Astrocyte (in vitro differentiated cells and primary cell): ENCODE measurements around the gene PBLD. TPM values are rescaled to one million over a fixed set of nuclear protein-coding genes. Genes with fewer than 3 reads are reported as not detected.
"Not testable (repeated sequence)": the region's sequence is repeated elsewhere in the genome, so short reads cannot be mapped to it uniquely, and the experiment has no call there.

Experiments
- DNase-seq: peaks from one replicate; pipeline ENCODE4 v3.0.0-alpha.2; 2010; ENCODE audit warnings: low read depth
- FAIRE-seq: peaks from 2 replicates; lab custom pipeline; 2011; peaks lifted over from hg19 to GRCh38; lab: Jason Lieb, UNC
- H2AFZ ChIP-seq: 2 replicates; pipeline ENCODE4 v1.6.0; 2012; ENCODE audit warnings: low read depth, low read length, inconsistent platforms
- H3K27ac ChIP-seq: 2 replicates; pipeline ENCODE4 v1.5.1; 2011; ENCODE audit warnings: low read depth, low read length, inconsistent platforms
- H3K27me3 ChIP-seq: 2 replicates; pipeline ENCODE4 v1.6.0; 2011; ENCODE audit warnings: low read length, inconsistent platforms; ENCODE audit not compliant: insufficient read depth
- H3K36me3 ChIP-seq: 2 replicates; pipeline ENCODE4 v1.5.1; 2011; ENCODE audit warnings: low read length, inconsistent platforms; ENCODE audit not compliant: insufficient read depth
- H3K4me1 ChIP-seq: 2 replicates; pipeline ENCODE4 v1.5.1; 2011; ENCODE audit warnings: low read length, inconsistent platforms; ENCODE audit not compliant: insufficient read depth
- H3K4me2 ChIP-seq: 2 replicates; pipeline ENCODE4 v1.6.0; 2012; ENCODE audit warnings: low read length, inconsistent platforms
- H3K4me3 ChIP-seq: 2 replicates; pipeline ENCODE4 v1.5.1; 2011; ENCODE audit warnings: low read depth, mild to moderate bottlenecking, low read length, inconsistent platforms; ENCODE audit not compliant: insufficient read depth
- H3K79me2 ChIP-seq: 2 replicates; pipeline ENCODE4 v1.6.0; 2012; ENCODE audit warnings: mild to moderate bottlenecking, low read length, inconsistent platforms; ENCODE audit not compliant: insufficient read depth
- H3K9ac ChIP-seq: 2 replicates; pipeline ENCODE4 v1.6.0; 2012; ENCODE audit warnings: mild to moderate bottlenecking, low read length, inconsistent platforms
- H3K9me3 ChIP-seq: 2 replicates; pipeline ENCODE4 v1.5.1; 2012; ENCODE audit warnings: low read depth, mild to moderate bottlenecking, low read length, inconsistent platforms; ENCODE audit not compliant: insufficient read depth
- H4K20me1 ChIP-seq: 2 replicates; pipeline ENCODE4 v1.6.0; 2012; ENCODE audit warnings: low read length, inconsistent platforms; ENCODE audit not compliant: insufficient read depth
- H3K27ac Mint-ChIP-seq: one replicate; pipeline ENCODE4 v1.8.0; 2021; ENCODE audit warnings: mild to moderate bottlenecking, mixed read lengths; ENCODE audit not compliant: unreplicated experiment
- H3K27me3 Mint-ChIP-seq: one replicate; pipeline ENCODE4 v1.8.0; 2021; ENCODE audit warnings: low read depth, mixed read lengths; ENCODE audit not compliant: unreplicated experiment
- H3K36me3 Mint-ChIP-seq: one replicate; pipeline ENCODE4 v1.8.0; 2021; ENCODE audit warnings: low read depth, mixed read lengths; ENCODE audit not compliant: unreplicated experiment
- H3K4me1 Mint-ChIP-seq: one replicate; pipeline ENCODE4 v1.8.0; 2021; ENCODE audit warnings: low read depth, mixed read lengths; ENCODE audit not compliant: unreplicated experiment
- H3K4me3 Mint-ChIP-seq: one replicate; pipeline ENCODE4 v1.8.0; 2021; ENCODE audit warnings: mild to moderate bottlenecking, moderate library complexity, mixed read lengths; ENCODE audit not compliant: unreplicated experiment
- H3K9me3 Mint-ChIP-seq: one replicate; pipeline ENCODE4 v1.8.0; 2021; ENCODE audit warnings: mild to moderate bottlenecking, mixed read lengths; ENCODE audit not compliant: unreplicated experiment
- CTCF ChIP-seq: IDR thresholded peaks from 2 replicates; pipeline ENCODE4 v1.5.1; 2011; ENCODE audit warnings: low read depth, mild to moderate bottlenecking, inconsistent platforms, low read length, moderate library complexity; ENCODE audit not compliant: insufficient read depth
- EZH2 ChIP-seq: IDR thresholded peaks from 2 replicates; pipeline ENCODE4 v1.6.1; 2012; ENCODE audit warnings: mild to moderate bottlenecking, low read length, inconsistent platforms; ENCODE audit not compliant: insufficient read depth
- total RNA-seq: library from RNA; stranded (reverse); gene quantifications from 2 replicates; pipeline ENCODE4 v1.2.1, GENCODE V29; 2021

PBLD gene
- total RNA-seq, 1 donor from 2014 or later: 6.1 TPM

GRCh38 chr10:68247931-68248330 lies 84.8 kb downstream of the PBLD start:
- FAIRE-seq (no peak), DNase-seq (no peak)
- Histone ChIP-seq H3K36me3 (no peaks in the 10 kb centered on the region), H2AFZ (no peak overlapping the region), H3K9ac (no peak overlapping the region), H3K27me3 (peaks cover 2% of the 10 kb centered on the region), H4K20me1 (no peaks in the 10 kb centered on the region), H3K27ac (no peak overlapping the region), H3K9me3 (no peaks in the 10 kb centered on the region), H3K4me3 (no peak overlapping the region), H3K4me1 (no peaks in the 10 kb centered on the region), H3K79me2 (no peaks in the 10 kb centered on the region), H3K4me2 (no peak overlapping the region)
- no peak overlapping the region for H3K4me3 Mint-ChIP-seq
- H3K27ac Mint-ChIP-seq: no peak overlapping the region
- H3K36me3 Mint-ChIP-seq: no peaks in the 10 kb centered on the region
- H3K9me3 Mint-ChIP-seq: peaks cover 3% of the 10 kb centered on the region
- H3K27me3 Mint-ChIP-seq: peaks cover 19% of the 10 kb centered on the region
- no peaks in the 10 kb centered on the region for H3K4me1 Mint-ChIP-seq
- TF ChIP-seq CTCF (no peak), EZH2 (no peak)

GRCh38 chr10:68246397-68246796 lies 86.3 kb downstream of the PBLD start:
- not testable (repeated sequence) for H3K9me3 ChIP-seq, H3K4me1 ChIP-seq, H3K27me3 ChIP-seq, H3K9me3 Mint-ChIP-seq, H3K27ac ChIP-seq, H3K27ac Mint-ChIP-seq, H3K4me1 Mint-ChIP-seq, H4K20me1 ChIP-seq, H3K9ac ChIP-seq, H2AFZ ChIP-seq, H3K4me2 ChIP-seq, FAIRE-seq, H3K79me2 ChIP-seq, H3K4me3 Mint-ChIP-seq, DNase-seq, H3K36me3 ChIP-seq, H3K4me3 ChIP-seq, H3K36me3 Mint-ChIP-seq
- peaks cover 17% of the 10 kb centered on the region for H3K27me3 Mint-ChIP-seq

GRCh38 chr10:68242051-68242450 lies 90.7 kb downstream of the PBLD start:
- Histone ChIP-seq H3K36me3 (no peaks in the 10 kb centered on the region), H3K4me2 (no peak overlapping the region), H2AFZ (no peak overlapping the region), H4K20me1 (no peaks in the 10 kb centered on the region), H3K27me3 (peaks cover 2% of the 10 kb centered on the region), H3K79me2 (no peaks in the 10 kb centered on the region), H3K9me3 (no peaks in the 10 kb centered on the region), H3K4me1 (no peaks in the 10 kb centered on the region), H3K9ac (no peak overlapping the region), H3K4me3 (no peak overlapping the region), H3K27ac (no peak overlapping the region)
- no peak overlapping the region for H3K27ac Mint-ChIP-seq
- peaks cover 2% of the 10 kb centered on the region for H3K36me3 Mint-ChIP-seq
- peaks cover 3% of the 10 kb centered on the region for H3K4me1 Mint-ChIP-seq
- H3K9me3 Mint-ChIP-seq: peaks cover 3% of the 10 kb centered on the region
- FAIRE-seq (no peak), DNase-seq (peak; percentile 49)
- peaks cover 5% of the 10 kb centered on the region for H3K27me3 Mint-ChIP-seq
- H3K4me3 Mint-ChIP-seq: no peak overlapping the region
- TF ChIP-seq CTCF (no peak), EZH2 (no peak)
